Adrenal gland (tissue), 12 donors: Measurements from ENCODE around the gene AGAP3. TPM values are rescaled to one million over a fixed set of nuclear protein-coding genes. Genes with fewer than 3 reads are reported as not detected.

Experiments
- DNase-seq, 7 donors: peaks; one replicate each; pipeline ENCODE4 v3.0.0-alpha.2; 2019 to 2020
- H3K27ac ChIP-seq, 5 donors: fragments of 200-600 bp; sonication (generic) in 4 of 5; 1 replicate in 3 of 5; 2 replicates in 2 of 5; pipeline versions ENCODE4 v1.5.1 to v1.8.0; 2016 to 2020; ENCODE audit warnings: mild to moderate bottlenecking in 1 of 5
- H3K27me3 ChIP-seq: fragments of 200-600 bp; 2 replicates; pipeline ENCODE4 v1.8.0; 2021
- H3K36me3 ChIP-seq, 2 donors: fragments of 200-600 bp; replicated peaks in 1 of 2; 1 replicate in 1 of 2; 2 replicates in 1 of 2; pipeline versions ENCODE4 v1.5.1 to v1.8.0; 2018 to 2022
- H3K4me1 ChIP-seq, 2 donors: fragments of 200-600 bp; replicated peaks in 1 of 2; 1 replicate in 1 of 2; 2 replicates in 1 of 2; pipeline versions ENCODE4 v1.5.1 to v1.8.0; 2018 to 2021
- H3K4me3 ChIP-seq, 4 donors: fragments of 200-600 bp; sonication (generic) in 3 of 4; one replicate each; pipeline ENCODE4 v1.5.1; 2016 to 2018
- H3K9me3 ChIP-seq, 3 donors: fragments of 200-600 bp; sonication (generic) in 1 of 3; replicated peaks in 1 of 3; 1 replicate in 2 of 3; 2 replicates in 1 of 3; pipeline versions ENCODE4 v1.5.1 to v1.8.0; 2016 to 2021
- POLR2A ChIP-seq, 2 donors: fragments of 450-650 bp; IDR thresholded peaks; one replicate each; pipeline ENCODE4 v1.6.1; 2017; ENCODE audit warnings: antibody characterized with exemption in 2 of 2, mild to moderate bottlenecking in 2 of 2, moderate library complexity in 1 of 2
- WGBS, 4 donors: extraction: QIAGEN DNeasy Blood & Tissue Kit in 2 of 4; methylation state at CpG; one replicate each; pipeline versions ENCODE4 v1.1.5 to v1.1.7; 2013 to 2017; 5-methylcytosine and 5-hydroxymethylcytosine counted together
- intact Hi-C, 2 donors: fragments of 100-400 bp; cut with DNase I; formaldehyde crosslinking; loops; one replicate each; pipeline versions ENCODE4 v1.14.1 to v1.15.0; 2022 to 2023
- polyA plus RNA-seq, 3 donors: library from polyadenylated mRNA; stranded (reverse); fragments of 200-250 nt in 2 of 3; fragments of 350-450 nt in 1 of 3; fragmentation: Illumina TruSeq in 1 of 3; extraction: RNeasy Lipid Tissue Mini Kit (QIAGEN cat#74804) in 1 of 3; gene quantifications; one replicate each; pipeline ENCODE4 v1.2.3, GENCODE V29; 2013 to 2014
- total RNA-seq, 9 donors: library from RNA; depleted of rRNA in 4 of 9; stranded (reverse); fragments of >200 nt in 4 of 9; fragments of 120-200 nt in 1 of 9; fragmentation: NEBNext Ultra II Directional in 1 of 9; extraction: Animal tissue kit (Norgen Biotek cat#: 25700) in 1 of 9; gene quantifications; one replicate each; pipeline versions ENCODE4 v1.1.0 to v1.2.4, GENCODE V29; 2013 to 2023
- TF ChIP-seq, protein P1 (sequence below), 6 experiments: fragments of 450-650 bp in 4 of 6; fragments of 200-600 bp in 2 of 6; sonication (generic) in 1 of 6; IDR thresholded peaks; 1 replicate in 5 of 6; 2 replicates in 1 of 6; pipeline versions ENCODE4 v1.5.1 to v1.8.0; 2016 to 2021; ENCODE audit warnings: antibody characterized with exemption in 6 of 6, mild to moderate bottlenecking in 2 of 6, moderate library complexity in 1 of 6
- donor health status: healthy with polysubstance abuse.
- donor health status: Bipolar disorder and iron deficiency.
- donor health status: DM: yes; HTN: yes; CAD: no.
- donor health status: DM: no; HTN: no; CAD: no.
- donor health status: DM: no; HTN: no; CAD: no.
- donor health status: DM: yes; HTN: yes; CAD: no.

Gene AGAP3
- total and polyA plus RNA-seq, 12 donors = 17.2 to 236 (median 50.9) TPM

DNA sequence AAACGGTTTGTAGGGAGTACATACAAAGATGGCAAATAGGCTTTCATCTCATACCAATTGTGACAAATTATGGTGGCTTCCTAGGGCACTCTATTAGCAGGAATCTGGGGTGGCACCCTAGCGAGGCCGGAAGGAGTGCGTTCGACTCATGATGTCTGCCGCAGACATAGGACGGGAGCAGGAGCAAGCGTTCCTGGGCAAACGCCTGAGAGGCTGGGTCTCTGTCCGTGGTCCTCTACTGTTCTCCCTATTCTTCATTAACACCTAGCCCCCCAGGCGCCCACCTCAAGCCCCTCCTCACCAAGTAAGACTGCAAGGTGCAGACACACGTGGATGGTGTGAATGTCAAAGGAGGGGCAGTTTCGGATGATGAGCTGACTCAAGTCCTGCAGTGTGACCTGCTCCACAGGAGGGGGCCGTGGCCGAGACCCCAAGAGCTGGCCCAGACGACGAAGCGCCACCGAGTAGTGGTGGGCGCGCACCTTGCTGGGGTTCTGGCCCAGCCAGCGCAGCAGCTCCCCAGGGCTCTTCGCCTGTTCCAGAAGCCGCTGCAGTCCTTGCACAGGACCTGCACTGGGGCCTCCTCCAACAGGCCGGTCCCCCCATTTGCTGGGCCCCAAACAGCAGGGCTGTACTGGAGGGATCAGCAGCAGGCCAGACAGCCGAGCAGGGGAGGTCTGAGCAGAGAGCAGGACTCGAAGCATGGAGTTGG is 6.9 kb upstream of the AGAP3 start:
- peak in 1 of 7 donors; percentile 27 for DNase-seq
- peaks cover 0 to 12% of the 10 kb centered on the region in 2 donors for H3K36me3 ChIP-seq
- no peaks in the 10 kb centered on the region for H3K9me3 ChIP-seq
- intact Hi-C loops = no loop called here
- H3K4me3 ChIP-seq = peak overlapping the region in 2 of 4 donors; percentile 55 to 77
- H3K27ac ChIP-seq = peak overlapping the region in 3 of 5 donors; percentile 90 to 96 (median 90)
- H3K27me3 ChIP-seq = no peaks in the 10 kb centered on the region
- TF ChIP-seq POLR2A (IDR thresholded peaks at IDR 0.05) = no peak
- peaks cover 36 to 52% of the 10 kb centered on the region in 2 donors for H3K4me1 ChIP-seq
- 75 to 81% (median 77%) methylated on average over 27 of the region's 27 CpGs for WGBS, 4 donors

- H3K9me3 ChIP-seq = no peaks in the 10 kb centered on the region
- TF ChIP-seq, protein P1, sequence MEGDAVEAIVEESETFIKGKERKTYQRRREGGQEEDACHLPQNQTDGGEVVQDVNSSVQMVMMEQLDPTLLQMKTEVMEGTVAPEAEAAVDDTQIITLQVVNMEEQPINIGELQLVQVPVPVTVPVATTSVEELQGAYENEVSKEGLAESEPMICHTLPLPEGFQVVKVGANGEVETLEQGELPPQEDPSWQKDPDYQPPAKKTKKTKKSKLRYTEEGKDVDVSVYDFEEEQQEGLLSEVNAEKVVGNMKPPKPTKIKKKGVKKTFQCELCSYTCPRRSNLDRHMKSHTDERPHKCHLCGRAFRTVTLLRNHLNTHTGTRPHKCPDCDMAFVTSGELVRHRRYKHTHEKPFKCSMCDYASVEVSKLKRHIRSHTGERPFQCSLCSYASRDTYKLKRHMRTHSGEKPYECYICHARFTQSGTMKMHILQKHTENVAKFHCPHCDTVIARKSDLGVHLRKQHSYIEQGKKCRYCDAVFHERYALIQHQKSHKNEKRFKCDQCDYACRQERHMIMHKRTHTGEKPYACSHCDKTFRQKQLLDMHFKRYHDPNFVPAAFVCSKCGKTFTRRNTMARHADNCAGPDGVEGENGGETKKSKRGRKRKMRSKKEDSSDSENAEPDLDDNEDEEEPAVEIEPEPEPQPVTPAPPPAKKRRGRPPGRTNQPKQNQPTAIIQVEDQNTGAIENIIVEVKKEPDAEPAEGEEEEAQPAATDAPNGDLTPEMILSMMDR (IDR thresholded peaks at IDR 0.05) = peak in 1 of 6 experiments; percentile 20
- TF ChIP-seq POLR2A (IDR thresholded peaks at IDR 0.05) = no peak
- 0 to 8% (median 2%) methylated on average over 4 to 31 of the region's 31 CpGs for WGBS, 4 donors
- peaks cover 36 to 55% of the 10 kb centered on the region in 2 donors for H3K4me1 ChIP-seq
- peaks cover 0 to 5% of the 10 kb centered on the region in 2 donors for H3K36me3 ChIP-seq
- intact Hi-C loops = no loop called here
- H3K4me3 ChIP-seq = peak overlapping the region; percentile 55 to 89 (median 79)
- no peaks in the 10 kb centered on the region for H3K27me3 ChIP-seq
- H3K27ac ChIP-seq = peak overlapping the region; percentile 69 to 96 (median 90)
- peak in 3 of 7 donors; percentile 42 to 71 (median 47) for DNase-seq
Measured at GRCh38 chr7:151080067-151080521, 6.2 kb upstream of the AGAP3 start.

DNA sequence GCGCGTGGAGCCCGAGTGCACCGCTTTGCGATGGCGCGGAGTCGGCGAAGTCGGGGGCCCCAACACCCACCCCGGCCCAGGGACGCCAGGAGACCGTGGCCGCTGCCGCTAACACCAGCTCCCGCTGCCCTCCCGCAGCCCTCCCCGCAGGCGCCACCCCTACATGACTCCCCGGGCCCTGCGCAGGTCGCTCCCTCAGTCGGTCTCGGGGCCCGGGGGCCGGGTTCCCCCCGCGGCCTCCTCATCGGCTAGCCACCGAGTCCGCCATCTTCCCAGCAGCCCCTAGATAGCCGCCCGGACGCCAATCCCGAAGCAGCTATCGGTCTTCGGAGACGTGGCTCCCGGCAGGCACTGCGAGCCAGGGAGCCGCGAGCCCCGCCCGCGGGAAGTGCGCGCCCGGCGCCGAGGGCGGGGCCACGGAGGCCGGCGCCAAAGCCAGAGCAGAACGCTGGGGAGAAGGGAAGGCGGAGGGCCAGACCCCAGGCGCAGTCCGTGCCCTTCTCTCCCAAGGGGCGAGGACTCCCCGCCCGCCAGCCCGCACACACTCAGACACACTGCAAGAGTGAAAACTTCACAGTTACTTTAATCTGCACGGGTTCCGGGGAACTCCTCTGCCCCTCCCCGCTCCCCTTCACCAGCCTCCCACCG is 5.6 kb upstream of the AGAP3 start, which contains the start of gene FASTK:
FASTK (minus strand) TSS at position 288 of the 648 bp plus-strand sequence; CDS start at position 245, 43 bp downstream.
- H3K9me3 ChIP-seq = no peaks in the 10 kb centered on the region
- H3K4me1 ChIP-seq = peaks cover 39 to 61% of the 10 kb centered on the region in 2 donors
- H3K27ac ChIP-seq = peak within 1 kb of the TSS; percentile 69 to 96 (median 90)
- TF ChIP-seq, protein P1 (IDR thresholded peaks at IDR 0.05) = no peak
- peak; percentile 49 to 84 for TF ChIP-seq POLR2A (IDR thresholded peaks at IDR 0.05)
- H3K36me3 ChIP-seq = no peaks in the 10 kb centered on the region
- DNase-seq = peak; percentile 91 to 95 (median 92)
- H3K27me3 ChIP-seq = no peaks in the 10 kb centered on the region
- intact Hi-C loops = no loop called here
- 0 to 1% (median 1%) methylated on average over 47 to 66 of the region's 66 CpGs; no CpG with 5 or more reads in 1 of the 4 donors for WGBS, 4 donors
- H3K4me3 ChIP-seq = peak within 1 kb of the TSS; percentile 55 to 89 (median 79)

GRCh38 chr7:151081170-151082101 is 4.8 kb upstream of the AGAP3 start:
- 20 to 44% (median 24%) methylated on average over 15 to 64 of the region's 64 CpGs; no CpG with 5 or more reads in 1 of the 4 donors for WGBS, 4 donors
- Histone ChIP-seq H3K4me1 (peaks cover 41 to 64% of the 10 kb centered on the region in 2 donors), H3K36me3 (no peaks in the 10 kb centered on the region), H3K27me3 (no peaks in the 10 kb centered on the region), H3K9me3 (no peaks in the 10 kb centered on the region), H3K27ac (peak overlapping the region; percentile 69 to 96 (median 90)), H3K4me3 (peak overlapping the region in 2 of 4 donors; percentile 55 to 77)
- intact Hi-C loops = no loop called here
- DNase-seq = peak in 4 of 7 donors; percentile 42 to 70 (median 48)
- TF ChIP-seq, protein P1 (IDR thresholded peaks at IDR 0.05) = no peak
- no peak for TF ChIP-seq POLR2A (IDR thresholded peaks at IDR 0.05)
